ENCODE data around the gene SIPA1L3. TPM values are rescaled to one million over a fixed set of nuclear protein-coding genes. Genes with fewer than 3 reads are reported as not detected.

The SIPA1L3 gene
- total RNA-seq, 1 experiment from 2014 or later, result 19.9 TPM

DNA sequence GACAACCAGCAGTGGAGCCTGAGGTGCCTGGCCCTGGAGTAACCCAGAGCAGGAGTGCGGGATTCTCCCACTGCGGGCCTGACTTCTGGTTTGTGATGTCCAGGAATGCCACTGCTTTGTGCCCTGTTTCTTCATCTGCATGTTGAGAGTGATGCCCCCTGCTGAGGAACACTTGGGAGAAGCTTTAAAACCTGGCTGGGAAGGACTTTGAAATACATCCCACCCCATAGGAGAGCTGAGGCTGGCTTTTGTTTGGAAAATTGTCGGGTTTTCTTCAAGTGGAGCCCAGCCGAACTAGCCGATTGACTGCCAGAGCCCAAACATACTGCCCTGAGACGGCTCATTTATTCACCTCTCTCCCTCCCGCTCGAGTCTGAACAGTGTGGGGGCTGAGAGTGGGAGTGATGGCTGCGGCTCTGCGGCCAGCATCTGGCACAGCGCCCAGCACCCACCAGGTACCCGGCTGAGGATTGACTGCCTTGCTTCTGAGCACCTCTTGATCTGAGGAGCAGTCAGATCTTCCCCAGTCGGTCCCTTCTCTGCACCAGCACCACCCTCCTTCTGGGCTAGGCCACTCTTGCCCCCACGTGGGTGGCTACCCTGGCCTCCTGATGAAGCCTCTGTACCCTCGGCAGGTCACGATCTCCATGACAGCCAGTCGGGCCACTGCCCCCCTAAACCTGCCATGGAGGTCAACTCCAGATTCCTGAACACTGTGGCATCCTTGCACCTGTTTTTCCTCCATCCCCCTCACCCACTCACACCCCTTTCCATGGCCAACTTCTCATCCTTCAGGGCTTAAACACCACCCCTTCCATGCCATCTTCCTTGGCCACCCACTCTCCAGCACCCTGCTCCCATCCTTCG is 148.9 kb downstream of the SIPA1L3 start:
- Histone ChIP-seq H3K36me3 (ENCODE audit: insufficient read depth, low read length, poor library complexity, severe bottlenecking) (no peaks in the 10 kb centered on the region), H3K27me3 (replicated peaks; ENCODE audit: insufficient read depth, low read depth, low read length, poor library complexity) (no peaks in the 10 kb centered on the region), H3K4me1 (ENCODE audit: insufficient read depth, low read length, poor library complexity, severe bottlenecking) (no peaks in the 10 kb centered on the region), H3K27ac (ENCODE audit: low read depth, low read length, poor library complexity, severe bottlenecking) (no peak overlapping the region), H3K4me3 (ENCODE audit: low read depth, low read length, poor library complexity, severe bottlenecking) (no peak overlapping the region), H3K9me3 (ENCODE audit: low read depth, low read length, poor library complexity, severe bottlenecking) (no peaks in the 10 kb centered on the region)
- CTCF ChIA-PET, result no interaction called here
- intact Hi-C loops (cut with micrococcal nuclease; ENCODE audit: unreplicated experiment), result no loop called here
- no peak for TF ChIP-seq EZH2 (IDR thresholded peaks at IDR 0.05; ENCODE audit: borderline replicate concordance, low read depth, low read length, poor library complexity, severe bottlenecking)
- TF ChIP-seq, protein P1, sequence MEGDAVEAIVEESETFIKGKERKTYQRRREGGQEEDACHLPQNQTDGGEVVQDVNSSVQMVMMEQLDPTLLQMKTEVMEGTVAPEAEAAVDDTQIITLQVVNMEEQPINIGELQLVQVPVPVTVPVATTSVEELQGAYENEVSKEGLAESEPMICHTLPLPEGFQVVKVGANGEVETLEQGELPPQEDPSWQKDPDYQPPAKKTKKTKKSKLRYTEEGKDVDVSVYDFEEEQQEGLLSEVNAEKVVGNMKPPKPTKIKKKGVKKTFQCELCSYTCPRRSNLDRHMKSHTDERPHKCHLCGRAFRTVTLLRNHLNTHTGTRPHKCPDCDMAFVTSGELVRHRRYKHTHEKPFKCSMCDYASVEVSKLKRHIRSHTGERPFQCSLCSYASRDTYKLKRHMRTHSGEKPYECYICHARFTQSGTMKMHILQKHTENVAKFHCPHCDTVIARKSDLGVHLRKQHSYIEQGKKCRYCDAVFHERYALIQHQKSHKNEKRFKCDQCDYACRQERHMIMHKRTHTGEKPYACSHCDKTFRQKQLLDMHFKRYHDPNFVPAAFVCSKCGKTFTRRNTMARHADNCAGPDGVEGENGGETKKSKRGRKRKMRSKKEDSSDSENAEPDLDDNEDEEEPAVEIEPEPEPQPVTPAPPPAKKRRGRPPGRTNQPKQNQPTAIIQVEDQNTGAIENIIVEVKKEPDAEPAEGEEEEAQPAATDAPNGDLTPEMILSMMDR (conservative IDR thresholded peaks at IDR 0.05; ENCODE audit: low read depth, low read length), result no peak
- no TSS peak for BruUV-seq (replicated peaks)
- no peak for DNase-seq (ENCODE audit: low spot score)
- POLR2A ChIA-PET (ENCODE audit: low non-redundant PET), result no interaction called here

DNA sequence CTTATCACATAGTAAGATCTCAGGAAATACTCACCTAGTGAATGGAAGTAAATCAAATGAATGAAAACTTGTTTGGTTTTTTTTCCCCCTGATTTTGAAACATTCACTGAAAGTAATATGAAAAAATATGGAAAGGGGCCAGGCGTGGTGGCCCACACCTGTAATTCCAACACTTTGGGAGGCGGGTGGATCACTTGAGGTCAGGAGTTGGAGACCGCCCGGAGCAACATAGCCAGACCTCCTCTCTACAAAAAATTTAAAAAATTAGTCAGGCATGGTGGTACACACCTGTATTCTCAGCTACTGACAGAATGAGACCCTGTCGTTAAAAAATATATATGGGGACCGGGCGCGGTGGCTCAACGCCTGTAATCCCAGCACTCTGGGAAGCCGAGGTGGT is 149.6 kb downstream of the SIPA1L3 start:
- Histone ChIP-seq H3K4me3 (ENCODE audit: low read depth, low read length, poor library complexity, severe bottlenecking) (no peak overlapping the region), H3K36me3 (ENCODE audit: insufficient read depth, low read length, poor library complexity, severe bottlenecking) (no peaks in the 10 kb centered on the region), H3K9me3 (ENCODE audit: low read depth, low read length, poor library complexity, severe bottlenecking) (no peaks in the 10 kb centered on the region), H3K27me3 (replicated peaks; ENCODE audit: insufficient read depth, low read depth, low read length, poor library complexity) (no peaks in the 10 kb centered on the region), H3K4me1 (ENCODE audit: insufficient read depth, low read length, poor library complexity, severe bottlenecking) (no peaks in the 10 kb centered on the region), H3K27ac (ENCODE audit: low read depth, low read length, poor library complexity, severe bottlenecking) (no peak overlapping the region)
- intact Hi-C loops (cut with micrococcal nuclease; ENCODE audit: unreplicated experiment), result no loop called here
- BruUV-seq (replicated peaks), result no TSS peak
- POLR2A ChIA-PET (ENCODE audit: low non-redundant PET), result no interaction called here
- TF ChIP-seq, protein P1 (conservative IDR thresholded peaks at IDR 0.05; ENCODE audit: low read depth, low read length), result no peak
- TF ChIP-seq EZH2 (IDR thresholded peaks at IDR 0.05; ENCODE audit: borderline replicate concordance, low read depth, low read length, poor library complexity, severe bottlenecking), result no peak
- CTCF ChIA-PET, result no interaction called here
- DNase-seq (ENCODE audit: low spot score), result no peak

DNA sequence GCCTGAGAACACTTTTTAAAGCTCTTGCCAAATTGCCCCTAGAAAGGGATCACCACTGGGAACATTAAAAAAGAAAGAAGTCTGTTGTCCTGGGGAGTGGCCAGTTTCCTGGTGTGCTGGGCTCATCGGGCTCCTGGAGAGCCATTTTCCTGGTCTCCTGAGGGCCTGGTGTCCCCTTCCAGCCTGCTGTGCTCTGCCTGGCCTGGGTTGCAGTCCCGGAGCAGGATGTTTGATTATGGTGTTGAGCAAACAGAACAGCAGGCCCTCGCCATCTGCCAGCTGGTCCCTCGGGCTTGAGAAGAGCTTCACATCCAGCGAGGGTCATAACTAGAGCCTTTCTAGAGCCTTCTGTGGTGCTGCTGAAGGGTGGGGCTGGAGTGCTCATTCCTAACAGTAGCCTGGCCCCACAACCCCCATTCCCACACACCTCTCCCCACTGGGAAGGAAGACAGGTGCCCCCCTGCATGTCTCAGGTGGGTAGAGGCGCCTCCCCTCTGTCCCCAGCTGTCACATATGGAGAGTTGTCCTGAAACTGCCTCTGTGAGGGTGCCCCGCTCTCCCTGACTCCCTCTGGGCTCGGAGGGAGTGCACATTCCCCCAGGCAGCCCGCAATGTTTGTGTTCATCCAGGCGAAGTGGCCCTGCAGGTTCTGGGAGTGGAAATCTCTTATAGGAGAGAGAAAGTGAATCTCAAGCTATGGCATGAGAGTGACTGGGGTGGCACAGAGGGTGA is 151.1 kb downstream of the SIPA1L3 start:
- Histone ChIP-seq H3K9me3 (ENCODE audit: low read depth, low read length, poor library complexity, severe bottlenecking) (no peaks in the 10 kb centered on the region), H3K27ac (ENCODE audit: low read depth, low read length, poor library complexity, severe bottlenecking) (no peak overlapping the region), H3K36me3 (ENCODE audit: insufficient read depth, low read length, poor library complexity, severe bottlenecking) (no peaks in the 10 kb centered on the region), H3K4me1 (ENCODE audit: insufficient read depth, low read length, poor library complexity, severe bottlenecking) (no peaks in the 10 kb centered on the region), H3K4me3 (ENCODE audit: low read depth, low read length, poor library complexity, severe bottlenecking) (no peak overlapping the region), H3K27me3 (replicated peaks; ENCODE audit: insufficient read depth, low read depth, low read length, poor library complexity) (no peaks in the 10 kb centered on the region)
- DNase-seq (ENCODE audit: low spot score), result no peak
- no TSS peak for BruUV-seq (replicated peaks)
- POLR2A ChIA-PET (ENCODE audit: low non-redundant PET), result interaction anchor here (0.6 kb wide), 1 partner anchor 133 kb away, joined by 4 read pairs; no protein-coding TSS in a partner anchor
- CTCF ChIA-PET, result no interaction called here
- no peak for TF ChIP-seq EZH2 (IDR thresholded peaks at IDR 0.05; ENCODE audit: borderline replicate concordance, low read depth, low read length, poor library complexity, severe bottlenecking)
- TF ChIP-seq, protein P1 (conservative IDR thresholded peaks at IDR 0.05; ENCODE audit: low read depth, low read length), result no peak
- intact Hi-C loops (cut with micrococcal nuclease; ENCODE audit: unreplicated experiment), result no loop called here

Measured in A673 (cell line).